ENCODE data around the gene HCFC1R1. TPM values are rescaled to one million over a fixed set of nuclear protein-coding genes. Genes with fewer than 3 reads are reported as not detected.

Gene HCFC1R1
- total RNA-seq, 1 experiment from 2014 or later = 76.0 TPM

DNA sequence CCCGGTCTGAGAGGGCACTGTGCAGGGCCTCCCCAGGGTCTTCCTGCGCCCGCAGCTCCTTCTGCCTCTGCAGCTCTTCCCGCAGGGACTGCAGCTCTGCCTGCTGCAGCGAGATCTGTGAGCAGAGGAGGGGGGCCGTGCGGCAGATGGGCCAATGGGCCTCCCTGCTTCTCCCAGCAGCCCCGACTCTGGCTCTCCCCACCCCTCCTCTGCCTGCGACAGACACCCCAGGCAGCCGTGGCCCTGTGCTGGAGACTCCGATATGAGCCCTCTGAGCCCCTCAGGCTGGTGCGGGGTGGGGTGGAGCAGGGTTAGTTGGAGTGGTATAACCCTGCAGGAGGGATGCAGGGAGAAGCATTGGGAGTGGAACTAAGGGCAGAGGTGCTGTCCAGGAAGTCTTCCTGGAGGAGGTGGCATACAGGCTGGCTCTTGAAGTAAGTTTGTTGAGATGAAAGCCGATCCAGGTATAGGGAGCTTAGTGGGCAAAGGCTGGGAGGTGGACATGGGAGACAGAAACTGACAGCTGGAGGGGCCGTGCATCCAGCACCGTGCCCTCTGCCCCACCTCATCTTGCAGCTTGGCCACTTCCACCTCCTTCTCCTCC lies 5.1 kb upstream of the HCFC1R1 start:
- Mint-ChIP-seq H3K27ac (0 out of 2 replicates have a peak overlapping the region, but pooled peaks have one; percentile 36), H3K4me3 (no peak overlapping the region), H3K4me1 (peaks cover 25% of the 10 kb centered on the region), H3K27me3 (ENCODE audit: low read depth) (no peaks in the 10 kb centered on the region), H3K9me3 (no peaks in the 10 kb centered on the region), H3K36me3 (peaks cover 23% of the 10 kb centered on the region)
- POLR2A ChIA-PET = interaction anchor here (1.1 to 17.1 kb wide), 13 partner anchors 8 to 129 kb away, joined by 3 to 502 read pairs (median 5); partner anchors contain the start of genes BICDL2, CLDN6, CLDN9 and TNFRSF12A
- no peak for ATAC-seq
- CTCF ChIA-PET = interaction anchor here (0.6 to 9.8 kb wide), 46 partner anchors 8 to 1246 kb away, joined by 3 to 355 read pairs (median 8); partner anchors contain the start of genes BICDL2, CLDN6, CLDN9 and FLYWCH2
- DNase-seq (ENCODE audit: low spot score) = no peak
- no peak for TF ChIP-seq ESRRA (CRISPR knock-in tag; IDR thresholded peaks at IDR 0.05; ENCODE audit: borderline replicate concordance)
- TF ChIP-seq CREM (CRISPR knock-in tag; IDR thresholded peaks at IDR 0.05) = peak; percentile 37; the same call in 1 of the 2 replicates
- TF ChIP-seq, protein P1, sequence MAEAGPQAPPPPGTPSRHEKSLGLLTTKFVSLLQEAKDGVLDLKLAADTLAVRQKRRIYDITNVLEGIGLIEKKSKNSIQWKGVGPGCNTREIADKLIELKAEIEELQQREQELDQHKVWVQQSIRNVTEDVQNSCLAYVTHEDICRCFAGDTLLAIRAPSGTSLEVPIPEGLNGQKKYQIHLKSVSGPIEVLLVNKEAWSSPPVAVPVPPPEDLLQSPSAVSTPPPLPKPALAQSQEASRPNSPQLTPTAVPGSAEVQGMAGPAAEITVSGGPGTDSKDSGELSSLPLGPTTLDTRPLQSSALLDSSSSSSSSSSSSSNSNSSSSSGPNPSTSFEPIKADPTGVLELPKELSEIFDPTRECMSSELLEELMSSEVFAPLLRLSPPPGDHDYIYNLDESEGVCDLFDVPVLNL (CRISPR knock-in tag; IDR thresholded peaks at IDR 0.05; ENCODE audit: borderline replicate concordance, low read depth) = no peak

- H3K9me3 Mint-ChIP-seq = no peaks in the 10 kb centered on the region
- H3K36me3 Mint-ChIP-seq = peaks cover 23% of the 10 kb centered on the region
- ATAC-seq (peak; percentile 49), DNase-seq (ENCODE audit: low spot score) (peak; percentile 97)
- peak overlapping the region; percentile 36 for H3K4me3 Mint-ChIP-seq
- peaks cover 28% of the 10 kb centered on the region for H3K4me1 Mint-ChIP-seq
- POLR2A ChIA-PET = interaction anchor here (0.5 to 17.1 kb wide), 17 partner anchors 8 to 778 kb away, joined by 3 to 502 read pairs (median 5); partner anchors contain the start of genes BICDL2, CLDN6, CLDN9 and TNFRSF12A
- no peaks in the 10 kb centered on the region for H3K27me3 Mint-ChIP-seq (ENCODE audit: low read depth)
- no peak overlapping the region for H3K27ac Mint-ChIP-seq
- CTCF ChIA-PET = interaction anchor here (0.6 to 9.8 kb wide), 51 partner anchors 7 to 1255 kb away, joined by 3 to 355 read pairs (median 7); partner anchors contain the start of genes BICDL2, CLDN6, CLDN9 and FLYWCH2
- TF ChIP-seq KAT7 (CRISPR knock-in tag; IDR thresholded peaks at IDR 0.05; ENCODE audit: borderline replicate concordance) (no peak), ZNF263 (CRISPR knock-in tag; IDR thresholded peaks at IDR 0.05; ENCODE audit: low read depth) (no peak), JUN (CRISPR knock-in tag; IDR thresholded peaks at IDR 0.05) (no peak), CREB1 (CRISPR knock-in tag; IDR thresholded peaks at IDR 0.05) (peak; percentile 55; the same call in 1 of the 2 replicates), TP53 (CRISPR knock-in tag; IDR thresholded peaks at IDR 0.05) (0 out of 2 replicates have a peak, but pooled peaks have one; percentile 68), SP1 (CRISPR knock-in tag; conservative IDR thresholded peaks at IDR 0.05) (peak; percentile 97), CBFB (CRISPR knock-in tag; IDR thresholded peaks at IDR 0.05; ENCODE audit: low read depth) (0 out of 2 replicates have a peak, but pooled peaks have one; percentile 63), ZNF138 (CRISPR knock-in tag; conservative IDR thresholded peaks at IDR 0.05) (no peak), E2F5 (CRISPR knock-in tag; IDR thresholded peaks at IDR 0.05) (0 out of 2 replicates have a peak, but pooled peaks have one; percentile 36), MLX (CRISPR knock-in tag; IDR thresholded peaks at IDR 0.05) (no peak), MAX (CRISPR knock-in tag; IDR thresholded peaks at IDR 0.05) (peak; percentile 83), ARID4B (CRISPR knock-in tag; IDR thresholded peaks at IDR 0.05; ENCODE audit: borderline replicate concordance) (no peak), ZBTB21 (CRISPR knock-in tag; IDR thresholded peaks at IDR 0.05; ENCODE audit: borderline replicate concordance) (0 out of 2 replicates have a peak, but pooled peaks have one; percentile 40)
- TF ChIP-seq, protein P2, sequence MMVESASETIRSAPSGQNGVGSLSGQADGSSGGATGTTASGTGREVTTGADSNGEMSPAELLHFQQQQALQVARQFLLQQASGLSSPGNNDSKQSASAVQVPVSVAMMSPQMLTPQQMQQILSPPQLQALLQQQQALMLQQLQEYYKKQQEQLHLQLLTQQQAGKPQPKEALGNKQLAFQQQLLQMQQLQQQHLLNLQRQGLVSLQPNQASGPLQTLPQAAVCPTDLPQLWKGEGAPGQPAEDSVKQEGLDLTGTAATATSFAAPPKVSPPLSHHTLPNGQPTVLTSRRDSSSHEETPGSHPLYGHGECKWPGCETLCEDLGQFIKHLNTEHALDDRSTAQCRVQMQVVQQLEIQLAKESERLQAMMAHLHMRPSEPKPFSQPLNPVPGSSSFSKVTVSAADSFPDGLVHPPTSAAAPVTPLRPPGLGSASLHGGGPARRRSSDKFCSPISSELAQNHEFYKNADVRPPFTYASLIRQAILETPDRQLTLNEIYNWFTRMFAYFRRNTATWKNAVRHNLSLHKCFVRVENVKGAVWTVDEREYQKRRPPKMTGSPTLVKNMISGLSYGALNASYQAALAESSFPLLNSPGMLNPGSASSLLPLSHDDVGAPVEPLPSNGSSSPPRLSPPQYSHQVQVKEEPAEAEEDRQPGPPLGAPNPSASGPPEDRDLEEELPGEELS (CRISPR knock-in tag; IDR thresholded peaks at IDR 0.05) = peak; percentile 66; the same call in 1 of the 2 replicates
- TF ChIP-seq, protein P3, sequence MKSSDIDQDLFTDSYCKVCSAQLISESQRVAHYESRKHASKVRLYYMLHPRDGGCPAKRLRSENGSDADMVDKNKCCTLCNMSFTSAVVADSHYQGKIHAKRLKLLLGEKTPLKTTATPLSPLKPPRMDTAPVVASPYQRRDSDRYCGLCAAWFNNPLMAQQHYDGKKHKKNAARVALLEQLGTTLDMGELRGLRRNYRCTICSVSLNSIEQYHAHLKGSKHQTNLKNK (CRISPR knock-in tag; IDR thresholded peaks at IDR 0.05) = 0 out of 2 replicates have a peak, but pooled peaks have one; percentile 37
- TF ChIP-seq, protein P4, sequence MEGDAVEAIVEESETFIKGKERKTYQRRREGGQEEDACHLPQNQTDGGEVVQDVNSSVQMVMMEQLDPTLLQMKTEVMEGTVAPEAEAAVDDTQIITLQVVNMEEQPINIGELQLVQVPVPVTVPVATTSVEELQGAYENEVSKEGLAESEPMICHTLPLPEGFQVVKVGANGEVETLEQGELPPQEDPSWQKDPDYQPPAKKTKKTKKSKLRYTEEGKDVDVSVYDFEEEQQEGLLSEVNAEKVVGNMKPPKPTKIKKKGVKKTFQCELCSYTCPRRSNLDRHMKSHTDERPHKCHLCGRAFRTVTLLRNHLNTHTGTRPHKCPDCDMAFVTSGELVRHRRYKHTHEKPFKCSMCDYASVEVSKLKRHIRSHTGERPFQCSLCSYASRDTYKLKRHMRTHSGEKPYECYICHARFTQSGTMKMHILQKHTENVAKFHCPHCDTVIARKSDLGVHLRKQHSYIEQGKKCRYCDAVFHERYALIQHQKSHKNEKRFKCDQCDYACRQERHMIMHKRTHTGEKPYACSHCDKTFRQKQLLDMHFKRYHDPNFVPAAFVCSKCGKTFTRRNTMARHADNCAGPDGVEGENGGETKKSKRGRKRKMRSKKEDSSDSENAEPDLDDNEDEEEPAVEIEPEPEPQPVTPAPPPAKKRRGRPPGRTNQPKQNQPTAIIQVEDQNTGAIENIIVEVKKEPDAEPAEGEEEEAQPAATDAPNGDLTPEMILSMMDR (IDR thresholded peaks at IDR 0.05) = peak; percentile 60
Measured at GRCh38 chr16:3027983-3028715, 4.4 kb upstream of the HCFC1R1 start.
